Right lung (tissue), 5 donors: ENCODE measurements around the gene DNAJC7. TPM values are rescaled to one million over a fixed set of nuclear protein-coding genes. Genes with fewer than 3 reads are reported as not detected.
"Not testable (repeated sequence)": the region's sequence is repeated elsewhere in the genome, so short reads cannot be mapped to it uniquely, and the experiment has no call there.

Experiments
- DNase-seq, 2 donors: peaks; one replicate each; pipeline ENCODE4 v3.0.0-alpha.2; 2013
- polyA plus RNA-seq, 5 donors: library from polyadenylated mRNA; unstranded; fragments of 120-200 nt; gene quantifications; one replicate each; pipeline versions ENCODE4 v1.2.1 to v1.2.3, GENCODE V29; 2013; ENCODE audit warnings: inconsistent platforms in 1 of 5, low replicate concordance in 1 of 5; ENCODE audit not compliant: insufficient read length in 5 of 5, insufficient read depth in 1 of 5

Gene DNAJC7
- polyA plus RNA-seq, 5 donors = 121 to 167 (median 149) TPM

GRCh38 chr17:42017866-42018200, 594 bp upstream of the DNAJC7 start:
- DNase-seq = no peak

- peak in 1 of 2 donors; percentile 18 for DNase-seq
Measured at GRCh38 chr17:42016411-42016831, 818 bp downstream of the DNAJC7 start.

- DNase-seq = not testable (repeated sequence)
Measured at GRCh38 chr17:42013740-42014139, 3.5 kb downstream of the DNAJC7 start.

DNA sequence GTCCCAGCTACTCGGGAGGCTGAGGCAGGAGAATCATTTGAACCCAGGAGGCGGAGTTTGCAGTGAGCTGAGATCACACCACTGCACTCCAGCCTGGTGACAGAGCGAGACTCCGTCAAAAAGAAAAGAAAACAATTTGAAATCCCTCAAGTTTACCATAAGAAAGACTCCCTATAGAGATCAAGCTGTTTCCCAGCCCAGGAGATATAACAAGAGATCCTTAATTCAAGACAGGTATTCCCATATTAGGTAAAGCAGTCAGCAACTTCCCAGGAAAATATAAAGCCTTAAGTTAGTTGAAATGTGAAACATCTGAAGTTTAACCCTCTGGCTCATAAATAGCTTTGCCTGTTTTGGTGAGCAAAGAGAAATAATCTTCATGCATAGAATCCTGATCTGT, 4.9 kb downstream of the DNAJC7 start:
- DNase-seq = not testable (repeated sequence)

- no peak for DNase-seq
Measured at GRCh38 chr17:42010898-42011516, 6.2 kb downstream of the DNAJC7 start.

DNA sequence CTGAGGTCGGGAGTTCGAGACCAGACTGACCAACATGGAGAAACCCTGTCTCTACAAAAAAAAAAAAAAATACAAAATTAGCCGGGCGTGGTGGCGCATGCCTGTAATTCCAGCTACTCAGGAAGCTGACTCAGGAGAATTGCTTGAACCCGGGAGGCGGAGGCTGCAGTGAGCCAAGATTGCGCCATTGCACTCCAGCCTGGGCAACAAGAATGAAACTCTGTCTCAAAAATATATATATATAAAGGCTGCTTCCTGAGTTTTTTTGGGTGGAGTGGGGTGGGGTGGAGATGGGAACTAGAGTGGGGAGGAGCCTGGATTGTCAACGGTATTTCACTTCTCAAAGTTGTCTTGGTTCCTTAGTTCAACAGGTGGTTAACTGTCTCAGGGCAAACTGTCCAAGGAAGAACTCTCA, 7.0 kb downstream of the DNAJC7 start:
- DNase-seq = not testable (repeated sequence)

- no peak for DNase-seq
Measured at GRCh38 chr17:42009170-42009569, 8.1 kb downstream of the DNAJC7 start.

- DNase-seq = no peak
Measured at GRCh38 chr17:42005166-42005565, 12.1 kb downstream of the DNAJC7 start.

DNA sequence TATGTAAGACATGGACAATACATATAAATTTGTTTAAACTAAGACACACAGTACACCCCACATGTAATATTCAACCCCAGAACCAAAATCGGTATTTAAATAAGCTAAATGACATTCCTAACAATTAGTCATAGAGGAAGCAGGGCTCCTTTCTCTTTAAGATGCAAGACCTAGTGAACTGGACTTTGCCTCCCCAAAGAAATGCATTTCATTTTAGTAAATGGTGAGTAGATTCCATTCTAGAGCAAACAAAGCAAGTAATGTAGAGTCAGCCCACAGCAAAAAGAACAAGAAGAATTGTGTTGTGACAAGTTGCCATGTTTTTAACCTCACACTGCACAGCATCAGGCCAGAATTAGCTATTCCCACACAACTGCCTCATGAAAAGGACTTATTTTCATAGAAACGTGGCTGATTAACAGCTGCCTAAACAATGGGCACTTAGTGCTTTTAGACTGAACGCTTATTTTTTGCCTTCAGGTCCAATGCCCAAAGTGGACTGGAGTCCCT, 14.4 kb downstream of the DNAJC7 start:
- no peak for DNase-seq

DNA sequence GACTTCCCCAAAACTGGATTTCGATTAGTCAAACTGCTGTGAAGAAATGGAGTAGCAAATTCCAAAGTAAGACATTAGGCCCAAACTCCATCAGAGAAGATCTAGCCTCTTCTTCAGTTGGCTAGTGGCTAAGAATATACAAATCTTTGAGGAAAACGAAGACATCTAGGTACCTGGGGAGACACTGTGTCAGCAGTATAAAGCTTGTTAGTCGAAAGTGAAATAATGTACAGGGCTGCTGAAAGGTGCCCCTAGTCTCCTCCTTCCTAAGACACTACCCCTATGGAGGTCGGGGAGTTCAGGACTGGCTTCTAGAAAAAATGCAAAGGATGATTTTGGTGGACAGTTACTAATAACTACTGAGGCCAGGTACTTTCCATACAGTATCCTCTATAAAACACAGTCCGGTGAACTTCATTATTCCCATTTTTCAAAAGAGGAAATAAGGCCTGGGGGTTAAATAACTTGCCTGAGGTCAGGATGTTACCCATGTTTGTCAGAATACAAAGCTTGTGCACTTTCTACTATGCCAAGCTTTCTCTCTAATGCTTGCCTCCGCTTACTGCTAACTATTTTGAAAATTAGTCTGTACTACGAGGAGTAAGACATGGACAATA, 15.0 kb downstream of the DNAJC7 start:
- no peak for DNase-seq

- no peak for DNase-seq
Measured at GRCh38 chr17:42001729-42002128, 15.5 kb downstream of the DNAJC7 start.

DNA sequence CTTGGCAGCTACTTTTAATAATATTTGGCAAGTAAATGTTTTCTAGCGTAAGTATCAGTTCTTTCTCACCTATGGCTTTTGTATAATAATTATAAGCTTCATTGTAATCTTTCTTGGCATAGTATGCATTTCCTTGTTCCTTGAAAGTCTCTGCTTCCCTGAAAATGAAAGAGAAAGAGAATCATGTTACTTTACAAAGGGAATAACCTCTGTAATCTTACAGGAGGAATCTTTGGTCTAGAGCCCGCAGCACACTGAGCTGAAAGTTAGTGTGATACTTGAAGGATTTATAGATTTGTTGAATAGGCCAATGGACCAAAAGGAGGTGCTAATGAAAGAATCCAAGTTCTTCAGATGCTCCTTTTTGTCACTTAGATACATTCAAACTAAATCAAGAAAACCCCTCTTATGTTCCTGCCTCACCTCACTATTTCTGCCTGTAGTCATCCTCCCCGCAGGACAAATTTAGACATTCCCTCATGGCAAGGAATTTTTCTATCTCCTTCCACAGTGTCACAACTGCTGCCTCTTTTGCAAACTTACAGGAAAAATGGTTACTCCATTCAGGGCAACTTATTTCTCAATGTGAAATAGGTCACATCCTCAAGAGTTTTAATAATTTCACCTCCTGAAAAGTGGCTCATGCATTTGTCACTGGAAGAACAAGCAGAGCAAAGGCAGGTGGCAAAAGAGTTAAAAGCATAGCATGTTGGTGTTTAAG, 16.7 kb downstream of the DNAJC7 start:
- DNase-seq = no peak

DNA sequence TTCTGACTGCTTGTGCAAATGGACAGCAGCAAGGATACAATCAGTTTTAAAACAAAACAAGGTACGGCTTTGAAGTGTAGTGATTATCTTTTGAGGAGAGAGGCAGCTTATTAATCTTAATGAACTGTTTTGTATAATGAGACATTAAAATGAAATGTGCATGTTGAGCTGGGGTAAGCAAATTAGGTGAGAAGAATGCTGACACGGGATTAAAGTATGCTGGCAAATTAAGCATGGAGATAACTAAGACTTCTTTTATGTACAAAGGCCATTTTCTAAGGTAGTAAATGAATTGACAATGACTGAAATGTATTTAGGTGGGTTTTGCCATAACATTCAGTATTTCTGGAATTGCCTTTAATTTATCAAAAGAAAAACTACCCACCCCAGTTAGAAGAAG, 18.7 kb downstream of the DNAJC7 start:
- DNase-seq = no peak

- no peak for DNase-seq
Measured at GRCh38 chr17:41996855-41997164, 20.4 kb downstream of the DNAJC7 start.

DNA sequence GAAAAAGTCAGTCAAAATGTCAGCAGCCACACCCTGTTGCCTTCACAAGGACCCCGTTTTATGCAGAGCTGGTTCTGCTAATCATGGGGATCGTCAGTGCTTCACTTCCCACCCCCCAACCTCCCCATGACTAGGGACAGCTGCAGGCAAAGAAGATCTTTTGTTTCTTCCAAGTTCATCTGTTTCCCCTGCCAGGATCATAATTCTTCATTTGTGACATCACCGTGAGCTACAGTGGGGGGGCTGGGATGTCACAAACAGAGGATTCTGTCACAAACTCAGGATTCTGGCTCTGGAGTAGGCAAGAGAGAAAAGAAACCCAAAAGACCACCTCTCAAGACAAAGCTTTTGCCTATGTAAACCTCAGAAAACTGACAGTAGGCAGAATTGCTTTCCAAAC, 24.7 kb downstream of the DNAJC7 start:
- no peak for DNase-seq

- DNase-seq = no peak
Measured at GRCh38 chr17:41989702-41990419, 27.4 kb downstream of the DNAJC7 start.

DNA sequence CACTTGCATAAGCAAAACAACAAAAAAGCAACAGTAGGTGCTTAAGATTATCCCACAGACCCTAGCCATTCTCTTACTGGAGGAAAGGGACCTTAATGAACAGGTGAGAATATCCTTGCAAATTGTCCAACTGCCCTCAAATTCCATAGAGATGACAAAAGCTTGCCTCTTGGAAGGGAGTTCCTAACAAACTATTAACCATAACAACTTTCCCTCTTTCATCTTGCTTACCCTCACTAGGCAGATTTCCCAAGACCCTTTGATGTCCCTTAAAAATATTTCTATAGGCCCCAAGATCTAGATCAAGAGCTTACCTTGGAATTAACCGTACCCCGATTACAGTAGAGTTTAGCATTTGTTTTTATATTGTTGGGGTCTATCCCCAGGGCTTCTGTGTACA, 28.8 kb downstream of the DNAJC7 start:
- no peak for DNase-seq

GRCh38 chr17:41987642-41988041, 29.6 kb downstream of the DNAJC7 start:
- no peak for DNase-seq

GRCh38 chr17:41986634-41987033, 30.6 kb downstream of the DNAJC7 start:
- DNase-seq = no peak

DNA sequence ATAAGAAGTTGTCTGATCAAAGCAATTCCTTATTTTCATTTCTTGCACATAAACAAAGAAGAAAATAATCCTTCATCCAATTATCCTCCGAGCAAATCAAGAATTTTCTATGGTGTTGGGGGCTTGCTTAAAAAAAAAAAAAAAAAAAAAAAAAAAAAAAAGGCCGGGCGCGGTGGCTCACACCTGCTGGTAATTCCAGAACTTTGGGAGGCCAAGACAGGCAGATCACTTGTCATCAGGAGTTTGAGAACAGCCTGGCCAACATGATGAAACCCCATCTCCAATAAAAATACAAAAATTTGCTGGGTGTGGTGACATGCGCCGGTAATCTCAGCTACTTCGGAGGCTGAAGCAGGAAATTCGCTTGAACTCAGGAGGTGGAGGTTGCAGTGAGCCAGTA, 31.3 kb downstream of the DNAJC7 start:
- DNase-seq = no peak

DNA sequence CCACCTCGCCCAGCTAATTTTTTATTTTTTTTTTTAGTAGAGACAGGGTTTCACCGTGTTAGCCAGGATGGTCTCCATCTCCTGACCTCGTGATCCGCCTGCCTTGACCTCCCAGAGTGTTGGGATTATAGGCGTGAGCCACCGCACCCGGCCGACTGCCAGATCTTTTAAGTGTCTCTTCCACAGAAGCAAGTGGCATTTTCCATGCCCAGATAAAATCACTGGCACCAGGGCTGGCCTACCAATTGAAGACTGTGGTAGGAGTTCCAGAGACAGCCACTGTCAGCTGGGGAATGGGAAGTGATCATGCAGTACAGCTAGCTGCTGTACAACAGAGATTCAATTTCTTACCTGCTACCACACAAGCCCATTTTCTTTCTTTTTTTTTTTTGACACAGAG, 32.8 kb downstream of the DNAJC7 start:
- DNase-seq = no peak

- DNase-seq = no peak
Measured at GRCh38 chr17:41982026-41982760, 35.0 kb downstream of the DNAJC7 start.
